Activated CD4-positive, CD25-positive, alpha-beta regulatory T cell treated with anti-CD3 and anti-CD28 coated beads, Interleukin-2, amount 50 U/mL, for 72 hours (primary cell): ENCODE results near the gene GAS2L1.

Experiments used
- DNase-seq: peaks from one replicate; pipeline ENCODE4 v3.0.0; 2021

Gene GAS2L1

DNA sequence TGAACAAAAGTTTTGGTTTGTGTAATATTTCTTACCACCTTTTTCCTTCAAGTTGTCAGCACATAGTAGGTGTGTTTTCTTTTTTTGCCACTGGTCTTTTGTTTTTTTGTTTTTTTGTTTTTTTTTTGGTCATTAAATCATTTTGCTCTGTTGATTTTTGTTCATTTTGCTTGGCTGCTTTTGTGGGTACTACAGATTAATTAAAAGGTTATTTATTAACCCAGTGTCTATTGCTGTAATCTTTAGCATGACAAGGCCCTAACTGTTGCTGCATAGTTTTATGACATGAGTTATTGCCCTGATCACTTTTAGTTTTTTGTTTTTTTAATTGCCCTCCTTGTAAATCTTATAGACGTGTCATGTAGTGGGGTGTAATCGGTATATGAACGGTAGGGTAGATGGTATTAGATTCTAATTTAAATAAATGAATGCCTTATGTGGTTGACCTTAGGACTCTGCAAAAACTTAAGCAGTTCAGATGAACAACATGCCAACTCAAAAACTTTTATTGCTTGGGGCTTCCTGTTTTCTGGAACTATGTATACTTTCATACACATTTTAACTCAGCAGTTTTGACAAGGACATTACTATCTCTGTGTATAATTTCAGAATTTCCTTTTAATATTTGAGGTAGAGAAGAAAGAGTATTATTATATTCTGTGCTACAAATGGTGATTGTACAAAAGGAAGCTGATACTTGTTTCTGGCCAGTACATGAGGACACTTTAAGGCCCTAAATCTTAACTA, 30.5 kb upstream of the GAS2L1 start:
- DNase-seq = no peak

DNA sequence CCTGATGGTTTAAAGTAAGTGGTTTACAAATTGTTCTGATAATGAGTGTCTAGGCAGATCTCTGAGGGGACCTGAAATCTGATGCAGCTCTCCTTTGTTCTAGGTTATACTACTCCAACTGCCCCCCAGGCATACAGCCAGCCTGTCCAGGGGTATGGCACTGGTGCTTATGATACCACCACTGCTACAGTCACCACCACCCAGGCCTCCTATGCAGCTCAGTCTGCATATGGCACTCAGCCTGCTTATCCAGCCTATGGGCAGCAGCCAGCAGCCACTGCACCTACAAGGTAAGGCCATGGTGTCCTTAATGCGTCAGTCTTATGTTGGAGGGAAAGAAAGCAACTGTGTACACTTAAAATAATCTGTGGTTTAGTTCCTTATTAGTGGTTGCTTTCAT, 28.5 kb upstream of the GAS2L1 start:
- no peak for DNase-seq

DNA sequence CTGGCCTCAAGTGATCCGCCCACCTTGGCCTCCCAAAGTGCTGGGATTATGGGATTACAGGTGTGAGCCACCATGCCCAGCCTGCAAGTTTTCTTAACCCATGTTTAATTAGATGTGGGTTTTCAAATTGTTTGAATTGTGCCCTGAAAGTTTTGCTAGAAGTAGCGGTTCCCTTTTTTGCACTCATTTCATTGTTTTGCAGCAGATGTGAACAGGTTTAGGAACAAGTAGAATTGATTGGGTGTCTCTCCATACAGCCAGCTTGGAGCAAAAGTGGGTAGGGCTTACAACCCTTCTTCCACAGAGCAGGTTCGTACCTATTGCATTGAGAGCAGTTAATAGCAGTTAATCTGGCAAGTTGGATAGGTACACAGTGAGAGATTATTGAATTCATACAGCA, 22.3 kb upstream of the GAS2L1 start:
- DNase-seq = no peak

DNA sequence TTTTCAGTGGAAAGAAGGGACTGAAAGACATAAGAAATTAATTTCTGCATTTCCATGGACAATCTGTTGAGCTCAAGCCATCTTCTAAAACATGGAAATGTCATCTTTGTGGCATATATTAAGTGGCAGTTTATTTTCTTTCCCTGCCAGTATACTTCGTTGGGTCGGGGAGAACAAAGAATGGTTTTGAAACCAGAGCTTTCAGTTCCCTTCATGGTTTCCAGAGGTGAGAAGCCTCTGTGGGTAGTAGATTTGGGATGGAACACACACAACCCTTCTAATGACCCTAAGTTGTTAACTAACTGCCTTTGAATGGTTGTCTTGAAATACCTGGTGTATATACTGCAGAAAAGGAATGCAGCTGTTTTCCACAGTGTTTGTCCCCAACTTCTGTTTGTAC, 17.6 kb upstream of the GAS2L1 start:
- no peak for DNase-seq

DNA sequence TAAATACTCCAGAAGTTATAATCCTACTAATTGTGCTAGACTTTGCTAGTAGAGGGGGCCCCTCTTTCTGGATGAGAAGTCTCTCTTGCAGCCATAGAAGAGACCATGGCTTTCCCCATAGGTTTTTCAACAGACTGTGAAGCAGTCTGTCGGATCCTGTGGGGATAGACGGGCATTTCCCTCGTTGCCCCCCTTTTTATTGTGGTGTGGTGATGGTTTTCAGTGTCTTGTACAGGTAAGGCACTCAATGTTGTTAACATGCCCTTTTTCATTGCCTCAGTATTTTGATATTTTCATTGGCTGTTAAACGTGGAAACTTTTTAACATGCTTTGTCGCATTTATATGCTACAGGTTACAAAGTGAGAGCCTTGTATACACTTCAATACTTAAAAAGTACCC, 16.4 kb upstream of the GAS2L1 start:
- DNase-seq = no peak

DNA sequence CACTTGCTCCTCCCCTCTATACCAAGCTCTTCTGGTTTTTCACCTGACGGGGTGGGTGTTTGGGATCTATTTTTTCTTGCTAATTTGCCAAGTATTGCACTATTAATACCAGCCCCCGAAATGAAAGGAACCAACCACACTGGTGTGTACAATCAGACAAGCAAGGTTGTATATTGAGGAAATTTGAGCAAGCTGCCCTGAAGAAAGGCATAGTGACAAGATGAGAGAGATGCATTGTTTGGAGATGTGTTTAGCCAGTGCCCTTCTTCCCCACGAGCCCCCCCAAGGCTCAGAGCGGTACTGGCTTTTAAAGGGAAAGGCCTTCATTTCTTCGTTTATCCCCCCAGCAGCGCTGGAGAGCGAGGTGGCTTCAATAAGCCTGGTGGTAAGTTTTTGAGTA, 15.2 kb upstream of the GAS2L1 start:
- no peak for DNase-seq

DNA sequence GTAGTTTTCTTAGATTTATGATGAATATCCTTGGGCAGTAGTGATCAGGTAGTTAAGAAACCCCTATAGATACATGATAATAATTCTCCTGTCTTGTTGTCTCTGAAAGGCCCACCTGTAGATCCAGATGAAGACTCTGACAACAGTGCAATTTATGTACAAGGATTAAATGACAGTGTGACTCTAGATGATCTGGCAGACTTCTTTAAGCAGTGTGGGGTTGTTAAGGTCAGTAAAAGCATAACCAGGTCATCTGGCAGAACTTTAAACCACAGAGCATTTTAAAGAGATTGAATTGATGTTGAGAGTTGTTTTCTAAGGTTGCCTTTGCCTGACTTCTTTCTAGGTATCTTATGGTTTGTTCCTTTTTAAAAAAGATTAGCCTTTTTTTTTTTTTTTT, 14.1 kb upstream of the GAS2L1 start:
- DNase-seq = no peak

DNA sequence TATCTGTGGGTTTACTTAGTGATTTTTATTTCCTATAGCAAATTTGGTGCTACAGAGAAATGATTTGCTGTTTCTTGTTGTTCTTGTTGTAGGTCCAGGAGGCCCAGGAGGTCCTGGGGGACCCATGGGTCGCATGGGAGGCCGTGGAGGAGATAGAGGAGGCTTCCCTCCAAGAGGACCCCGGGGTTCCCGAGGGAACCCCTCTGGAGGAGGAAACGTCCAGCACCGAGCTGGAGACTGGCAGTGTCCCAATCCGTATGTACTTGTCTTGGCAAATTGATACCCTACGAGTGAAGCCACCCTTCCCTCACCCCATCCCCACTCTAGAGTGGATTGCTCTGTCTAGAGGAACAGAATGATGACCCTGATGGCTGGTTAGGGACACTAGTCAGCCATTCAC, 7.8 kb upstream of the GAS2L1 start:
- DNase-seq = no peak

DNA sequence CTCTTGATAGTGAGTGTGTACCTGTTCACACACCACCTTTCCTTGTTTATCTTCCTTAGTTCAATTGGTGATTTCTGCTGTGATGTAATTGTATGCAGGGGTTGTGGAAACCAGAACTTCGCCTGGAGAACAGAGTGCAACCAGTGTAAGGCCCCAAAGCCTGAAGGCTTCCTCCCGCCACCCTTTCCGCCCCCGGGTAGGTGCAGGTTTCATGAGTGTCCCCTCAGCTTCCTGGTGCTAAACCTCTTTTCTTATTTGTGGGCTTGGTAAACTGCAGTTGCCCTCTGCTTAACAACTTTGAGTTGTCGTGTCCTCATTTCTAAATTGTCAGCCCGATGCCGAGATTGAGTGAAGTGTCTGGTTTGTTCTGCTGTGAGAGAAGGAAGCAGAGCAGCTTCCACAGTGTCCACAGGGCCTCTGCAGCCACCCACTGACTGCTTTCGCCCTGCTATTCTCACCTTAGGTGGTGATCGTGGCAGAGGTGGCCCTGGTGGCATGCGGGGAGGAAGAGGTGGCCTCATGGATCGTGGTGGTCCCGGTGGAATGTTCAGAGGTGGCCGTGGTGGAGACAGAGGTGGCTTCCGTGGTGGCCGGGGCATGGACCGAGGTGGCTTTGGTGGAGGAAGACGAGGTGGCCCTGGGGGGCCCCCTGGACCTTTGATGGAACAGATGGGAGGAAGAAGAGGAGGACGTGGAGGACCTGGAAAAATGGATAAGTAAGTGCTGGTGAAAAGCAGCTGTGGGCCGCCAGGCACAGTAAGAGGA, 7.1 kb upstream of the GAS2L1 start:
- no peak for DNase-seq

DNA sequence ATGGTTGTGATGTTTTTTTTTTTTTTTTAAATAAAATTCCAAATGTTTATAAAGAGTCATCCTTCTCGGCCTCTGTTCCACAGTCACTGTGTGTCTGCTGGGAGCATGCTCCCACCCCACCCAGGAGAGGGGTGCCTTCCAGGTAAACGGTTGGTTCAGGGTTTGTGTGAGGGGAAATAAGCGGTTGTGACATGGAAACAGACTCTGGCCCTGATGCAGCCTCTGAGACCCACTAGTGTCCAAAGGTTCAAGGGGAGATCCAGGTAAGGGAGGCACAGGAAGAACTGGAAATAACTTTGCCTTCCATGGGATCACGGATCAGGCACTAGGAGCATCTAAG, 6.0 kb upstream of the GAS2L1 start:
- no peak for DNase-seq

DNA sequence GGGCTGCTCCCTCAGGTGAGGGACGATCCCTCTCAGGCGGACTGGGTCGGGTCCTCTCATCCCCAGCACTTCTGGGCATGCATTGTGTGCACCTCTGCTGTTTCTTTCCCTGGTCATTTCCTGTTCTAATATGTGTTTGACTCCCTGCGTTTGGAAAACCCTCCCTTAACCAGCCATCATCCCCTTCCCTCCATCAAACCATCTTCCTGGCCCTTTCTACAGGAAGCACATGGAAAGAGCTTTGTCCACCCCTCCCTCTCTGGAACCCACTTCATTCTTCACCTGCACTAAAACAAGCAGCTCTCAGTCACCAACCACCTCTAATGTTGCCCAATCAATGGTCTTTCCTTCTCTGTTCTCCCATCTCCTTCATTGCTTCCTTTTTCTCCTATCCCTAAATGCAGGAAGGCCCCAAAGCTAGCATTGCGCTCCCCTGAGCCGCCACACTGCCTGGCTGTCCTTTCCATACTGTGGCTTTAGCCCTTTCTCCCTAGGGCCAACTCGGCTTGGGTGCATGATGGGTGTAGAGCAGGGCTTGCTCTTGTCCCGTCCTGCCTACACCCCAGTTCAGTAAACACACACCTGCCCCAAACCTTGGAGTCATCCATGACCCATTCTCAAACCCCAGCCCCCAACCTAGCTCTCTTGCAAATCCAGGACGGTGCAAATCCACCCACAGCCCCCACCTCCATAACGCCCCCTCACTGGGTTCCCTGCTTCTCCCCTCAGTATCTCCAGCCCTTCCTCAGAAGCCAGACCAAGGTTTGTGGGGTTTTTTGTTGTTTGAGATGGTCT, 5.4 kb upstream of the GAS2L1 start:
- DNase-seq = no peak

DNA sequence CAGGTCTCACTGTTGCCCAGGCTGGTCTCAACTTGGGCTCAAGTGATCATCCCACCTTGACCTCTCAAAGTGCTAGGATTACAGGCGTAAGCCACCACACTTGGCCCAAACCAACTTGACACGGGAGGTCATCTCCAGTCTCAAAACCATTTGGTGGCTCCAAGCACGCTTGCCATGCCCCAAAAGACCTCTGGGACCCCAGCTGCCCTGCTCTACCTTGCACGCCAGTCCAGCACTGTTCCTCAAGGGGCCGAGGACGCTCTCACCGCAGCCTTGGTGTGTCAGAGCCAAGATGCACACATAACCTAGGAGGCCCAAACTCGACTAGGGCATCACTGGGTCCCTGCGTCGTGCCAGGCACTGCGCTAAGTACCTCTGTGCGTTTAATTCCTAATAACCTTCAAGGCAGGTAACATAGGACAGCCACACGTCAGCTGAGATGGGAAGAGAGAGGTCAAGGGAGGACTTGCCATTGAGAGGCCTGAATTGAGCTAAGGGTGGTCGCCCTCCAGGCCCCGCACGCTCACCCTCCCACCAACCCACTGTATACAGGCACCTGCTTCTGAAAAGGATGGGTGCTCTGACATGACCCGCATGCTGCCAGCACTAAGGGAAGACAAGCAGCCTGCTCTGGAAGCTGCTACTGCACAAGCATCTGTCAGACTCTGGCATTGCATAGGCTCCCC, 4.6 kb upstream of the GAS2L1 start:
- DNase-seq = no peak

DNA sequence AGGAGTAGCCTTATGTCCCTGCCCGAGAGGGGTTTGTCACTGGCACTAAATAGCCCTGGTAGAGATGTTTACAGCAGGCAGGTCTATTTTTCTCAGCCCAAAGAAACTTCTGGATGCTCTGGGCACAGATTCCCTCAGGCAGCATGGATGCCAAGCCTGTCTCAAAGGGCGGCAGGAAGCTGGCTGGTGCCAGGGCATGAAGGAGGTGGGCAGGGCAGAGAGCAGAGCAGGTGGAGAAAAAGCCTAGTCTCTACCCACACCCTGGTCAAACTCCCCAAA, 4.1 kb upstream of the GAS2L1 start:
- no peak for DNase-seq

DNA sequence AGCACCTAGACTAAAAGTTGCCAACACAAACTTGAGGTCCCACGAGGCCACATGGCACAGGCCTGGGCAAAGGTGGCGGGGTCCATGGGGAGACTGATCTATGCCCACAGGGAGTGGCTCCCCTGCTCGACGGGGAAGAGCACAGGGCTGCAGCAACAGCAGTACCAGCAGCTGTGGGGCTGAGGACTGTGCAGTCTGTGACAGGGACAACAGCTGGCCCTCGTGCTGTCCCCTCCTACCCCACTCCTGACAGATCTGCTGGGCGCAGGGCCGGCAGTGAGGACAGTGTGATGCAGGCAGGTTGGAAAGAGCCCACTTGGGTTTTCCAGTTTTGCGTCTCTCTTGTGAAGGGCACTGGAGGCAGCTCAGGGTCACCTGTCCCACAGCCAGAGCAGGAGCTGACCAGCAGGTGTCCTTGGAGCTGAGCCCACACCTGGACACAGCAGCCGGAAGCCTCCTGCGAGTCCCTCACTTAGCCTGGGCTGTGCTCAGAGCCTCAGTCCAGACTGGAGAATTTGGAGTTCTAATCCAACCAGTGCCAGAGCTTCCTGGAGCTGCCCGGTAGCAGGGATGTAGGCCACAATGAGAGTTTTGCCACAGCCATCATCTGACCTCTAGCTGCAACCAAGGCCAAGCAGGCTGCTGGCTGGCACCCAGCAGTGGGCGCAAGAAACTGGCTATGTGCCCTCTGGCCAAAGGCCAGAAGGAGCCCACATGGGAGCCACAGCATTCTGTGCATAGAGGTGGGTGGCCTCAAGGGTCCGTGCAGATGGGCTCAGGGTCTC, 3.6 kb upstream of the GAS2L1 start:
- DNase-seq = no peak

DNA sequence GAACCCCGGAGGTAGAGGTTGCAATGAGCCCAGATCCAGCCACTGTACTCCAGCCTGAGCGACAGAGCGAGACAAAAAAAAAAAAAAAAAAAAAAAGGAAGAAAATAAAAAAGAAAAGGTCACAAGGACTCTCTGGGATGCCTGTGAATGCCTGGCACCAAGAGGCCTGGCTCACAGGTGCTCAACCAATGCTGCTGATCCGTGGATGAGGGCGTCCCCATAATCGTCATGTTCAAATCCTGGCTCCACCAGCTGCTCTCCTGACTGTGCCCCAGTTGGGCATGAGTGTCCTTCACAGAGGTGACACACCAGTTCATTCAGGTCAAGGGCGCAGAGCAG, 645 bp upstream of the GAS2L1 start:
- DNase-seq = no peak

DNA sequence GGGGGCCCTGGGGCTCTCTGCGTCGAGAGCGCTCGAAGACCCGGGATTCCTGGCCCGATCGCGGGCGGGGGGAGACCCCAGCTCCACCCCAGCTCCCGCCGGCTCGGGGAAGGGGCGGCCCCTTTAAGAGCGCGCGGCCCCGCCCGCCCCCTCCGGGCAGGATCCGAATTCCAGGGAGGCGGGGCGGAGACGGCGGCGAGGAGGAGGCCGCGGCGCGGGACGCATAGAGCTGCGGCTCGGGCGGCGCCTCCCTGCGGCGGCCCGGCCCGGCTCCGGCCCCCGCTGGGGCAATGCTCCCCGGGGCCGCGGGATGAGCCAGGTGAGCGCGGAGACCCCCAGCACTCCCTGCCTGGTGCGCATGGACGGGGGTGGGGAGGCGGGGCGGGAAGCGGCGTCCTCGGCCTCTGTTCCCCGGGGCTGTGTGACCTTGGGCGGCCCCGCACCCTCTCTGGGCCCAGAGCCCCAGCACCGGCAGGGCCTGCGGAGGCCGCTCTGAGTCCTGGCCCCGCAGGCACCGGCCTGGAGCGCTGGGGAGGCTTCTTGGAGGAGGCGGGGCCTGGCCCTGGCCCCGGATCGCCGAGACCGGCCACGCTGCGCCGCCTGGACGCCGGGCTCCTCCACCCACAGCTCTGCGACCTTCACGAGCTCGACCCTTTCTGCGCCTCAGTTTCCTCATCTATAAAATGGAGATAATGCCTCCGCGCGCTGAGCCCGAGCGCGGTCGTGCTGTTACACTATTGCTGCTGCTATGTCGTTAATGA, 565 bp downstream of the GAS2L1 start:
- DNase-seq = no peak

DNA sequence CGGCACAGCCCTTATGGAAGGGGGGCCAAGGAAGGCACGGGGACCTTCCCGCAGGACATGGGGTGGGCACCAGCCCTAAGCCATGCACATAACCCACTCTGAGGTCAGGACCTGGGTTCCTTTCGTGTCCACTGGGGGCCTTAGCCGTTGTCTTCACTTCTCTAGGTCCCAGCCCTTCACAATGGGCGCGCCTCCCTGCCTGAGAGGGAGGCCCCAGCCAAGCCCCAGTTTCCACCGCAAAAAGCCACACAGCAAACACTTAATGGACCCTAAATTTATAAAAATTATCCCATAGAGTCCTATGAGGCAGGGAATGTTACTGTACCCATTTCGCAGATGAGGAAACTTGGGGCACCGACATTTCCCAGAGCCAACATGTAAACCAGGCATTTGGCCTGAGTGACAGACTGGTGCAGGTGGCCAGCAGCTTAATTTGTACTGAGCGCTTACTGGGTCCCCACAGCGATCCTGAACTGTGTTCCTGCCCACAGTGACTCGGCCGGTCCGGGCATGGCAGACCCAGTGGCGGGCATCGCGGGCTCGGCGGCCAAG, 1.2 kb downstream of the GAS2L1 start:
- DNase-seq = no peak

DNA sequence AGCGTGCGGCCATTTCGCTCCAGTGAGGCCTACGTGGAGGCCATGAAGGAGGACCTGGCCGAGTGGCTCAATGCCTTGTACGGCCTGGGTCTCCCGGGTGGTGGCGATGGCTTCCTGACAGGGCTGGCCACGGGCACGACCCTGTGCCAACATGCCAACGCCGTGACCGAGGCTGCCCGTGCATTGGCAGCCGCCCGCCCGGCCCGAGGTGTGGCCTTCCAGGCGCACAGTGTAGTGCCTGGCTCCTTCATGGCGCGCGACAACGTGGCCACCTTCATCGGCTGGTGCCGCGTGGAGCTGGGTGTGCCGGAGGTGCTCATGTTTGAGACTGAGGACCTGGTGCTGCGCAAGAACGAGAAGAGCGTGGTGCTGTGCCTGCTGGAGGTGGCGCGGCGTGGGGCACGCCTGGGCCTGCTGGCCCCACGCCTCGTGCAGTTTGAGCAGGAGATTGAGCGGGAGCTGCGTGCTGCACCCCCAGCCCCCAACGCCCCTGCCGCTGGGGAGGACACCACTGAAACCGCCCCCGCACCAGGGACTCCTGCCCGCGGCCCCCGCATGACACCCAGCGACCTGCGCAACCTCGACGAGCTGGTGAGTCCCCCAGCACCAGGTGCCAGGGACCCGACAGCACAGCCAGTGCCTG, 1.8 kb downstream of the GAS2L1 start:
- DNase-seq = no peak

DNA sequence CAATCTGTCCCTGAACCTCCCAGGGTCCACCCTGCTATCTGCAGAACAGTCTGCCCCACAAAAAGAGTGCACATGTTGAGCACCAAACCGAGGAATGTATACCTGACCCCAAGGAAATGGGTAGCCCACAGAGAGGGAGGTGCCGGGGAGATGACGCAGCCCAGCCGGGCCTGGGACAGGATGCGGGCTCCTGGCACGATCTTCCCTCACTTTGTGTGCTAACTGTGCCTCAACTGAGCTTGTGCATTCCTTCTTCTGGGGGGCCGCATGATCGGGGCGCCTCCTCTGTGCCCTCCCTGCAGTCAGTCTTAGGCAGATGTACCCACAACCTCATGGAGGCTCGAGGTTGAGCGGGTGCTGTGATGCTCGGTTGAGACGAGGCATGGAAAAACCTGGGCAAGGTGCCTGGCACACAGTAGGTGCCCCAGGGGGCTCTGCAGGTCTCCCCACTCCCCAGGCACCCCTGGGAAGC, 2.4 kb downstream of the GAS2L1 start:
- no peak for DNase-seq

DNA sequence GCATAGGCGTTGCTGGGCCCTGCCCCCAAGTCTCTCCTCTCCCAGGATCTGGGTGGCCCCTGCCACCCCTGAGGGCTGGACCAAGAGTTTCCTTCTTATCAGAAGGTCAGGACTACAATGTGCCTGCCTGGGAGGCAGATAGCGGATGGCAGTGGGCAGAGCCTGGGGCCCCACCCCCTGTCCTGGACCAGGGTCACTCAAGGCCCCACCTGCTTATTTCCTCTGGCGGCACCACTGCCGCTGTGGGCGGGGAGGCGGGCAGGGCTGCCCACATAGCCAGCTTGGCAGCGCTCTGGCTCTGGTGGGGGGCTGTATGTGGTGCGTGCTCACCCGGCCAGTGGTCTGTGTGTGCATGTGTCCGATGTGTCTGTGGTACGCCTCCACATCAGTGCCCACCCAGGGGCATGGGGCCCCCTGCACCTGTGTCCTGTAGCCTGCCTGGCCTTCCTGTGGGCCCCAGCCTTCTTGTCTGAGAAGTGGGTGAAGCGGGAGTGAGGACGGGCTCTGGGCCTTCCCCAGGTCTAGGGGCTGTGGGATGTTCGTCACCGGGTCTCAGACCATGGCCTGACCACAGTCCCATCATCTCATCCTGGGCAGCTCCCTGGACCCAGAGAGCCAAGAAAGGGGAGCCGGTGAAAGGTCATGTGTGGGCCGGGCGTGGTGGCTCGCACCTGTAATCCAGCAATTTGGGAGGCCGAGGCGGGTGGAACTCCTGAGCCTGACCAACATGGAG, 3.0 kb downstream of the GAS2L1 start:
- no peak for DNase-seq
